GM19351 (cell line): ENCODE results near the gene DHRSX.
"Not testable (repeated sequence)": the region's sequence is repeated elsewhere in the genome, so short reads cannot be mapped to it uniquely, and the experiment has no call there.

Experiments
- ATAC-seq: cut with Tn5 transposase; IDR thresholded peaks from one replicate; pipeline ENCODE4 v1.9.1; 2021; ENCODE audit warnings: mild to moderate bottlenecking, moderate library complexity; ENCODE audit not compliant: unreplicated experiment

DHRSX gene

DNA sequence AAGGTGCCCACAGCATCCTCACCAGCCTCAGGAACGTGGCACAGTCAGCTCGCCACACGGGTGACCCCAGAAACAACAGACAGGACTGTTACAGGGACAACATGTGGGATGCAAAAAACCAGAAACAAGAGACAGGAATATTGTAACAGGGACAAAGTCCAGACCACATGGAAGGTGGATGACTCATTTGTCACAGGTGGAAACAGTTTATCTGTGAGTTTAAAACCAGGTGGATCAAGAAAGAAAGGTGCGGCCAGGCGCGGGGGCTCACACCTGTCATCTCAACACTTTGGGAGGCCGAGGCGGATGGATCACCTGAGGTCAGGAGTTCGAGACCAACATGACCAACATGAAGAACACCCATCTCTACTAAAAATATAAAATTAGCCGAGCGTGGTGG lies 23.5 kb downstream of the DHRSX start:
- ATAC-seq: not testable (repeated sequence)

- no peak for ATAC-seq
Observed at GRCh38 chrX:2474963-2475726, 25.6 kb downstream of the DHRSX start.

- ATAC-seq: no peak
Observed at GRCh38 chrX:2474280-2474962, 26.4 kb downstream of the DHRSX start.

DNA sequence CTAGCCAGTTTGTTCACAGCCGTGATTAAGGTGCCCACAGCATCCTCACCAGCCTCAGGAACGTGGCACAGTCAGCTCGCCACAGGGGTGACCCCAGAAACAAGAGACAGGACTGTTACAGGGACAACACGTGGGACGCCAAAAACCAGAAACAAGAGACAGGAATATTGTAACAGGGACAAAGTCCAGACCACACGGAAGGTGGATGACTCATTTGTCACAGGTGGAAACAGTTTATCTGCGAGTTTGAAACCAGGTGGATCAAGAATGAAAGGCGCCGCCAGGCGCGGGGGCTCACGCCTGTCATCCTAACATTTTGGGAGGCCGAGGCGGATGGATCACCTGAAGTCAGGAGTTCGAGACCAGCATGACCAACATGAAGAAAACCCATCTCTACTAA lies 27.7 kb downstream of the DHRSX start:
- ATAC-seq: not testable (repeated sequence)

GRCh38 chrX:2471641-2472040 lies 29.1 kb downstream of the DHRSX start:
- no peak for ATAC-seq

DNA sequence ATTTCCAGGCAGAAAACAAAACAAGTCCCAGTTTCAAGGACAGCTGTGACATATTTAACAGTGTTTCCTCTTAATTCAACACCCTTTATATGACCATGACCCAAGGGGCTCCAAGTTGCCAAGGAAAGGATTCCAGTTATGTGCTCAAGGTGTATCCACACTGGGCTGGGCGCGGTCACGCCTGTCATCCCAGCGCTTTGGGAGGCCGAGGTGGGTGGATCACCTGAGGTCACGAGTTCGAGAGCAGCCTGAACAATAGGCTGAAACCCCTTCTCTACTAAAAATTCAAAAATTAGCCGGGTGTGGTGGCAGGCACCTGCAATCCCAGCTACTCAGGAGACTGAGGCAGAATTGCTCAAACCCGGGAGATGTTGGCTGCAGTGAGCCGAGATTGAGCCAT lies 29.6 kb downstream of the DHRSX start:
- ATAC-seq: not testable (repeated sequence)

DNA sequence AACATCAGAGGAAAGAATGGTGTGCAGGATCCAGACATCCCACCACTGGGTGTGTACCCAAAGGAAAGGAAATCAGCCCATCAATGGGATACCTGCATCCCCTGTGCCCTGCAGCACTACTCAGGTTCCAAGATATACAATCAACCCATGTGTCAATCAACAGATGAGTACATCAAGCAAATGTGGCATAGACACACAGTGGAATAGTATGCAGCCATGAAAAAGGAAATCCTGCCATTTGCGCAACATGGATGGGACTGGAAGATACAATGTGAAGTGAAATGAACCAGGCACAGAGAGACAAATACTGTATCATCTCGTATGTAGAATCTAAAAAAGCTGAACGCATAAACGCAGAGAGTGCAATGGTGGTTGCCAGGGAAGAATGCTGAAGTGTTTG lies 30.9 kb downstream of the DHRSX start:
- not testable (repeated sequence) for ATAC-seq

DNA sequence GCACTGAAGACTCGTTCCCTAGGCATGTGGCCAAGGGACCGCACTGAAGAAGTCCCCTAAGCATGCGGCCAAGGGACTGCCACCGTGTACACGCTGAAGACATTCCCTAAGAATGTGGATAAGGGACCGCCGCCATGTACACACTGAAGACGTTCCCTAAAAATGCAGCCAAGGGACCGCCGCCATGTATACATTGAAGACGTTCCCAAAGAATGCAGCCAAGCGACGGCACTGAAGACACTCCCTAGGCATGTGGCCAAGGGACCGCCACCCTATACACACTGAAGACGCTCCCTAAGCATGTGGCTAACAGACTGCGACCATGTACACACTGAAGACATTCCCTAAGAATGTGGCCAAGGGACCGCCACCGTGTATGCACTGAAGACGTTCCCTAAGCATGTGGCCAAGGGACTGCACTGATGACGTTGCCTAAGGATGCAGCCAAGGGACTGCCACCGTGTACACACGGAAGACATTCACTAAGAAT lies 31.5 kb downstream of the DHRSX start:
- ATAC-seq: no peak

DNA sequence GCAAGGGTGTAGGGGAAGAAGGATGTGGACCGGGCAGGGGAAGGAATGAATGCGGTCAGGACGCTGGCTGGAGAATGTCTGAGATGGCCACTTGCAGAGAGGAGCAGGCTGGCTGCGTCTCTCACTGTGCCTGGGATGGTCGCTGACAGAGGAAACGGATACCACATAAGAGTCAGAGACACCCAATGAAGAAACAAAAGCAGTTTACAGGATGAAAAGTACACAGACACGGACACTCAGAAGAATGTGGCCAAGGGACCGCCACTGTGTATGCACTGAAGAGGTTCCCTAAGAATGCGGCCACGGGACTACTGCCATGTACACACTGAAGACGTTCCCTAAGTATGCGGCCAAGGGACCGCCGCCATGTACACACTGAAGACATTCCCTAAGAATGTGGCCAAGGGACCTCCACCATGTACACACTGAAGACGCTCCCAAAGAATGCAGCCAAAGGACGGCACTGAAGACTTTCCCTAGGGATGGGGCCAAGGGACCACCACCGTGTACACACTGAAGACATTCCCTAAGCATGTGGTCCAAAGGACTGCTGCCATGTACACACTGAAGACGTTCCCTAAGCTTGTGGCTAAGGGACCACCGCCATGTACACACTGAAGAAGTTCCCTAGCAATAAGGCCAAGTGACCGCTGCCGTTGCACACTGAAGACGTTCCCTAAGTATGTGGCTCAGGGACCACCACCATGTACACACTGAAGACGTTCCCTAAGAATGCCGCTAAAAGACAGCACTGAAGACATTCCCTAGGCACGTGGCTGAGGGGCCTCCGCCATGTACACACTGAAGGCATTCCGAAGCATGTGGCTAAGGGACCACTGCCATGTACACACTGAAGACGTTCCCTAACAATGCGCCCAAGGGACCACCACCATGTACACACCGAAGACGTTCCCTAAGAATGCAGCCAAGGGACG lies 32.2 kb downstream of the DHRSX start:
- no peak for ATAC-seq

GRCh38 chrX:2466876-2467656 lies 33.7 kb downstream of the DHRSX start:
- no peak for ATAC-seq

DNA sequence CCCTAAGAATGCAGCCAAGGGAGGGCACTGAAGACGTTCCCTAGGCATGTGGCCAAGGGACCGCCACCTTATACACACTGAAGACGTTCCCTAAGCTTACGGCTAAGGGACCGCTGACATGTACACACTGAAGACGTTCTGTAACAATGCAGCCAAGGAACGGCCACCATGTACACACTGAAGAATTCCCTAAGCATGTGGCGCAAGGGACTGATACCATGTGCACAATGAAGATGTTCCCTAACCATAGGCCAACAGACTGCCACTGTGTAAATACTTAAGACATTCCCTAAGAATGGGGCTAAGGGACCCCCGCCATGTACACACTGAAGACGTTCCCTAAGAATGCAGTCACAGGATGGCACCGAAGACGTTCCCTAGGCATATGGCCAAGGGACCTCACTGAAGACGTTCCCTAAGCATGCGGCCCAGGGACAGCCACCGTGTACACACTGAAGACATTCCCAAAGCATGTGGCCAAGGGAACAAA lies 36.1 kb downstream of the DHRSX start:
- no peak for ATAC-seq

GRCh38 chrX:2463973-2464676 lies 36.7 kb downstream of the DHRSX start:
- ATAC-seq: no peak

DNA sequence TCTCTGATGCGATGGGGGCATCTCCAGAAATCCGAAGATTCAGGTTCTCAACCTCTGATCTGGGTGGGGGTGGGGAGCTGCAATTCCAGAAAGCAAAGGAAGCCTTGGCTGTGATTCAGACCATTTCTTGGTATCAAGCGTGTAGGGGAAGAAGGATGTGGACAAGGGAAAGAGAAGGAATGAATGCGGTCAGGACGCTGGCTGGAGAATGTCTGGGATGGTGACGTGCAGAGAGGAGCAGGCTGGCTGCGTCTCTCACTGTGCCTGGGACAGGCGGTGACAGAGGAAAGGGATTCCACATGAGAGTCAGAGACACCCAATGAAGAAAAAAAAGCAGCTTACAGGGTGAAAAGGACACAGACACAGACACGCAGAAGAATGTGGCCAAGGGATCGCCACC lies 37.3 kb downstream of the DHRSX start:
- not testable (repeated sequence) for ATAC-seq

GRCh38 chrX:2462780-2463179 lies 38.0 kb downstream of the DHRSX start:
- no peak for ATAC-seq

GRCh38 chrX:2462074-2462473 lies 38.7 kb downstream of the DHRSX start:
- ATAC-seq: no peak

DNA sequence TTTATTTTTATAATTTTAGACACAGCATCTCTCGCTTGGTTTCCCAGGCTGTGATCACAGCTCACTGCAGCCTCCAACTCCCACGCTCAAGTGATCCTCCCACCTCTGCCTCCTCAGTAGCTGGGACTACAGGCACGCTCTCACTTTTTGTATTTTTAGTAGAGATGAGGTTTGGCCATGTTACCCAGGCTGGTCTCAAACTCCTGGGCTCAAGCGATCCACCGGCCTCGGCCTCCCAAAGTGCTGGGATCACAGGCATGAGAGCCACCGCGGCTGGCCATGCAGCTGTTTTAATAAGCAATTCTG lies 39.1 kb downstream of the DHRSX start:
- no peak for ATAC-seq

DNA sequence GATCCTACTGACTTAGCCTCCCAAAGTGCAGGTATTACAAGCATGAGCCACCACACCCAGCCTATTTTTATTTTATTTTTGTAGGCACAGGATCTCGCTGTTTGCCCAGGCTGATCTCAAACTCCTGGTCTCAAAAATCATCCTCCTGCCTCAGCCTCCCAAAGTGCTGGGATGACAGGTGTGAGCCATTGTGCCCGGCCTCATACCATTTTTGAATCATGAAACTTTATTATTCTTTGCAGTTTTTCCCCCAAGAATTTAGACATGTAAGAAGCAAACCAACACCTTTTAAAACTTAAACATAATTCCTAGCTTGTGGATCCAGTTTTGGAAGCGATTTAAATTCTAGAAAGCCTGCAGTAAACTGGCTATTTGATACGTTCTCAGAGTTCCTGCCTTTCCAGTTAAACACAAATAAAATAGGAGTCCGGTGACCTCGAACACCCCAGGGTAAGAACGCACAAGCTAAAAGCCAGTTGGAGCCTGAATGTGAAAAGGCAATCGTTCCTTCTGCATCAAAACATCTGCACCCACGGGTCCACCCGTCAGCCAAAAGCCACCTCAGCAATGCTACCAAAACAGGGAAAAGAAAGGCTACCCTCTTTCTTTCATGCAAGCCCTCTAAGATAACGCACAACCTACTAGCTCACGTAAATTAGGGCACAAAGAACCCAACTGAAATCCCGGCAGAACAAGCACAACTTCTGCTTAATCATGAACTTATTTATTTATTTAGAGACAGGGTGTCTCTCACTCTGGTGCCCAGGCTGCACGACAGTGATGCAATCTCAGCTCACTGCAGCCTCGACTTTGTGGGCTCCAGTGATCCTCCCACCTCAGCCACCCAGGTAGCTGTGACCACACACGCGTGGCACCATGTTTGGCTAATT lies 39.7 kb downstream of the DHRSX start:
- ATAC-seq: not testable (repeated sequence)

DNA sequence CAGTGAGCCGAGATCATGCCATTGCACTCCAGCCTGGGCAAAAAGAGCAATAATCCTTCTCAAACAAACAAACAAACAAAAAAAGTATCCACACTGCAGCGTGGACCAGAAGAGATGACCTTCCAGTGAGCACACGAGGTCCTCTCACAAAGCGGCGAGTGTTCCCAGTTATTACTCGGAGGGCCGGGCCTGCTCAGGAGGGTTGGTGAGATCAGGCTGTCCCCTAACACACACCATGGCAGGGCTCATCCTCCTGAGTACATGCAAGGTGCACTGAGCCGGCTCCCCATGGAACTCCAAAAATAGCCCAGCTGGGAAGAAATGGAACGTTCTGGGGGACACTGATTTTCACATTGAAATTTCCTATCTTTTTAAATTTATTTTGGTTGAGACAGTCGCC lies 40.7 kb downstream of the DHRSX start:
- ATAC-seq: not testable (repeated sequence)

DNA sequence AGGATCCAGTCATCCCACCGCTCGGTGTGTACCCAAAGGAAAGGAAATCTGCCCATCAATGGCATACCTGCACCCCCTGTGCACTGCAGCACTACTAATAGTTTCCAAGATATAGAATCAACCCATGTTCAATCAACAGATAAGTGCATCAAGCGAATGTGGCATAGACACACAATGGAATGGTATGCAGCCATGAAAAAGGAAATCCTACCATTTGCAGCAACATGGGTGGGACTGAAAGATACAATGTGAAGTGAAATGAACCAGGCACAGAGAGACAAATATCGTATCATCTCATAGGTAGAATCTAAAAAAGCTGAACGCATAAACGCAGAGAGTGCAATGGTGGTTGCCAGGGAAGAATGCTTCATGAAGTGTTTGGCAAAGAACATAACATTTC lies 42.5 kb downstream of the DHRSX start:
- ATAC-seq: no peak
